ENCODE results near the gene ANKRD13B.

DNA sequence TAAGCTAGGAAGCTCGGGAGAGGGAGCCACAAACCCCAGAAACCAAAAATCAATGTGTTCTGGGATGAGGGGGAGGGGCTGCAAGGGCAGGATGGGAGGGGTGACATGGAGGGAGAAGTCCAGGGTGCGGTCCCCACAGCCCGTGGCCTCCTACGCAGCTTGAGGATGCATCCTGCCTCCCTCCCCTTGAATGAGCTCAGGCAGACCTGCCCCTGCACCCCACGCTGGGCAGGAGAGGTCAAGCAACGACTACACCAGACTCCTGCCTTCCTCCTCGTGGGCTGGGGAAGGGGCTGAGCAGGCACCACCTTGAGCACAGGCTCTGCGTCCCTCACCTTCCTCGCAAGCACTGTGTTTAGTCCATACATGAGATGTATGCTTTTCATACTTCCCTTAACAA, 3.9 kb downstream of the ANKRD13B start:
- TF ChIP-seq POLR2A (IDR thresholded peaks at IDR 0.05; ENCODE audit: low read depth, low read length) (no peak), POLR2AphosphoS5 (IDR thresholded peaks at IDR 0.05; ENCODE audit: low read depth, low read length) (no peak)
